Motor neuron (in vitro differentiated cells): ENCODE results near the gene WASL. TPM values are rescaled to one million over a fixed set of nuclear protein-coding genes. Genes with fewer than 3 reads are reported as not detected.
"Not testable (repeated sequence)": the region's sequence is repeated elsewhere in the genome, so short reads cannot be mapped to it uniquely, and the experiment has no call there.

Experiments used
- ATAC-seq, 8 experiments: fragments of 200-7000 bp; cut with Tn5 transposase; replicated peaks in 6 of 8; 2 replicates each; pipeline ENCODE4 v1.8.0; 2021; ENCODE audit warnings: mild to moderate bottlenecking in 8 of 8, moderate library complexity in 8 of 8
- H3K27ac ChIP-seq, 2 donors: fragments of 250-450 bp; sonication (Bioruptor Pico); 2 replicates each; pipeline ENCODE4 v1.9.0; 2021; ENCODE audit warnings: antibody characterized with exemption in 2 of 2, mild to moderate bottlenecking in 2 of 2, moderate library complexity in 1 of 2
- H3K4me1 ChIP-seq, 2 donors: fragments of 250-450 bp; sonication (Bioruptor Pico); replicated peaks in 1 of 2; 2 replicates each; pipeline ENCODE4 v1.6.1; 2021; ENCODE audit warnings: antibody characterized with exemption in 2 of 2, mild to moderate bottlenecking in 2 of 2, moderate library complexity in 1 of 2
- H3K4me3 ChIP-seq, 5 donors: fragments of 250-450 bp; sonication (Bioruptor Pico); 2 replicates each; pipeline ENCODE4 v1.9.0; 2021; ENCODE audit warnings: antibody characterized with exemption in 5 of 5, mild to moderate bottlenecking in 5 of 5, moderate library complexity in 4 of 5
- WGBS, 10 experiments: fragments of 450-650 bp; shearing (Covaris generic); methylation state at CpG; one replicate each; pipeline ENCODE4 v1.0.0; 2022; 5-methylcytosine and 5-hydroxymethylcytosine counted together
- in situ Hi-C, 9 experiments: fragments of 400-800 bp; cut with MboI; loops; one replicate each; pipeline ENCODE4 v1.15.0; 2021; ENCODE audit warnings: low sequenced_read_pairs in 9 of 9, low pct_unique_long_range_greater_than_20kb in 2 of 9; ENCODE audit not compliant: unreplicated experiment in 9 of 9
- total RNA-seq, 8 experiments: library from RNA; unstranded; fragments of 300-600 nt; gene quantifications; 2 replicates each; pipeline versions ENCODE4 v1.2.3 to v1.2.4, GENCODE V29; 2022

Gene WASL
- total RNA-seq, 8 experiments from 2014 or later, result 18.8 to 35.6 (median 27.1) TPM

GRCh38 chr7:123783820-123784219, 35.0 kb upstream of the WASL start:
- 52 to 100% (median 85%) methylated on average over 2 to 3 of the region's 3 CpGs for WGBS, 10 experiments
- H3K4me1 ChIP-seq, result no peaks in the 10 kb centered on the region
- H3K27ac ChIP-seq, result no peak overlapping the region
- in situ Hi-C loops, result no loop called here
- no peak for ATAC-seq
- no peak overlapping the region for H3K4me3 ChIP-seq

DNA sequence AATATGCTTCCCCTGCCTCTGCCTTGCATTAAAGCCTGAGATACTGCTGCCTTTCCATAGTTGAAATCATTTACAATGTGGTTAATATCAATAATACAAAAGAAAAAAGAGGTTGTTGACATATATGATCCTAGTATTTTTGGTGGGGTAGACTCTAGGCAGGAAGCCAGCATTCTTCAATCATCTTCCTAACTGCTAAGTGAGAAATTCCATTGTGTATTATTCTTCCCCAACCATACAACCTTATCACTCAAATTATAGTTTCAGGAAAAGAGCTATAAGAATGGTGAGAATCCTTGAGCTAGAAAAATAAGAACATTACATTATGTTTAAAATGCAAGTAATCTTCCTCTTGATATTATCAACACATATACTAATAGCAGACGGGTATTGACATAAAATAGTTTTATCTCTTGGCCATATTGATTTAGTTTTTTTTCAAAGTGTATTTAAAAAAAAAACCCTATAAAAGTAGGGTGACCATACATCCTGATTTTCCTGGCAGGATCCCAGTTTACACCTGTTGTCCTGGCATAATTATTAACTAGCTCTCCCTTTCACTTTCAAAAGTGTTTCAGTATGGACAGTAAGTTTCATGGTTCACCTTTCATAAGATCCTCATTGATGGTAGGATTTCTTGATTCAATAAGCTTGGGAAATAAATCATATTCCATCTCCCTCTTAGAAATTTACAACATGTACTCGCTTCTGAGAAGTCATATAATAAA, 33.4 kb upstream of the WASL start:
- 7 to 100% (median 71%) methylated on average over 1 to 2 of the region's 2 CpGs; no CpG with 5 or more reads in 1 of the 10 experiments for WGBS, 10 experiments
- Histone ChIP-seq H3K27ac (no peak overlapping the region), H3K4me1 (no peaks in the 10 kb centered on the region), H3K4me3 (no peak overlapping the region)
- in situ Hi-C loops, result no loop called here
- ATAC-seq, result no peak

GRCh38 chr7:123780472-123780871, 31.7 kb upstream of the WASL start:
- H3K4me3 ChIP-seq, in situ Hi-C loops, H3K27ac ChIP-seq, H3K4me1 ChIP-seq, ATAC-seq: not testable (repeated sequence)
- WGBS, 10 experiments, result no CpG with 5 or more reads among the region's 2 CpGs

DNA sequence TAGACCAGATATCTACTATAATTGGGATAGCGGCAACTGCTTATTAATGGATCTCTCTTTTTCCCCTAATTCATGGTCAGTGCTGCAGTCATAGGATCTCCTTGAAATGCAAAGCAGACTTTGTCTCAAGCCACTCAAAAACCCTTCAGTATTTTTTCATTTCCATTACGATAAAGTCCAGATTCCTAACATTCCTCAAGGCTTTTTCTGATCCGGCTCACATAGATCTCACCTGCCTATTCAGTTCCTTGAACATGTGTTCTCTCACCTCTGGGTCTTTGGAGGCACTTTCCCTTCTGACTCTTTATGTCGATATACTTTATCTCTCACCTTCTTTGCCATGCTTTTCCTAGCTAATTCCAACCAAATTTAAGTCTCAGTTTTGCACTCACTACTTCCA, 25.7 kb upstream of the WASL start:
- in situ Hi-C loops, result no loop called here
- 46 to 100% (median 90%) methylated on average over 2 to 4 of the region's 4 CpGs for WGBS, 10 experiments

GRCh38 chr7:123773481-123773880, 24.7 kb upstream of the WASL start:
- WGBS, 10 experiments, result 7 to 92% (median 75%) methylated on average over 1 to 3 of the region's 3 CpGs; no CpG with 5 or more reads in 1 of the 10 experiments
- no peak overlapping the region for H3K27ac ChIP-seq
- no peak overlapping the region for H3K4me3 ChIP-seq
- peak in 4 of 8 experiments; percentile 16 to 96 (median 56) for ATAC-seq
- in situ Hi-C loops, result no loop called here
- H3K4me1 ChIP-seq, result no peaks in the 10 kb centered on the region

More for the DNA sequence above, 25.7 kb upstream of the WASL start:
- Histone ChIP-seq H3K4me3 (no peak overlapping the region), H3K27ac (no peak overlapping the region), H3K4me1 (no peaks in the 10 kb centered on the region)
- no peak for ATAC-seq

DNA sequence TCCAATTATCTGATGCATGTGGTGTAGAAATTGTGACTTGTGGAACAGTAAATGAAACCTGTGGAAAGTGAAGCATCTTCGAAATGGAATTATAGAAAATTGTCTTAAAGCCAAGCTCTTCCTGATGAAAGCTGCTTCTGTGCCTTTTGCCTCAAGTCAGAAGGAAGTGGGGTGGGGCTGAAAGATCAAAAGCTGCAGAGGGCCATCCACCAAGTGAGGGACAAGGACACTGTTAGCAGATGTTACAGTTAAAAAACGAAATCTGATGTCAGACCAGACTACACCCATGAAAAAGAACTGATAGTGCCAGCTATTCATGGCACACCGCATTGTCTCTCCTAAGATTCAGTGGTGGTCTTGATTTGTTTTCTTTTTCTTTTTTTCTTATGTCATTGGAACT, 23.8 kb upstream of the WASL start:
- WGBS, 10 experiments, result 0 to 100% (median 48%) methylated on average over 1 to 3 of the region's 3 CpGs
- Histone ChIP-seq H3K27ac (no peak overlapping the region), H3K4me1 (no peaks in the 10 kb centered on the region), H3K4me3 (no peak overlapping the region)
- peak in 3 of 8 experiments; percentile 26 to 47 (median 30) for ATAC-seq
- in situ Hi-C loops, result no loop called here

DNA sequence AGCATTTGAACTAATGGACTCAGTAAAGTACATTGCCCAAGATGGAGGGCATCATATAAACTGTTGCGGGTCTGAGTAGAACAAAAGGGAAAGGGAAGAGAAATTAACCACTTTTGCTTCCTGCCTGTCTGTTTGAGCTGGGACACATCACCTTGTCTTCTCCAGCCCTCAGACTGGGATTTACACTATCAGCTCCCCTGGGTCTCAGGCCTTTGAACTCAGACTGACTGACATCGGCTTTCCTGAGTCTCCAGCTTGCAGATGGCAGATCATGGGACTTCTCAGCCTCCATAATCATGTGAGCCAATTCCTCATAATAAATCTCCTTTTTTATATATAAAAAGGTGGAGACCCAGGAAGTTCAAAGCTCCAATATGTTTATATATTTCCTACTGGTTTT, 23.0 kb upstream of the WASL start:
- WGBS, 10 experiments, result 39 to 100% (median 94%) methylated on average over 2 of the region's 2 CpGs; no CpG with 5 or more reads in 5 of the 10 experiments
- in situ Hi-C loops, result no loop called here

GRCh38 chr7:123771256-123771655, 22.5 kb upstream of the WASL start:
- no peak overlapping the region for H3K27ac ChIP-seq
- ATAC-seq, result no peak
- H3K4me3 ChIP-seq, result no peak overlapping the region
- no peaks in the 10 kb centered on the region for H3K4me1 ChIP-seq
- in situ Hi-C loops, result no loop called here
- 25 to 95% (median 82%) methylated on average over 1 to 2 of the region's 2 CpGs for WGBS, 10 experiments

More for the DNA sequence above, 23.0 kb upstream of the WASL start:
- Histone ChIP-seq H3K4me3 (no peak overlapping the region), H3K27ac (no peak overlapping the region), H3K4me1 (no peaks in the 10 kb centered on the region)
- ATAC-seq, result no peak

DNA sequence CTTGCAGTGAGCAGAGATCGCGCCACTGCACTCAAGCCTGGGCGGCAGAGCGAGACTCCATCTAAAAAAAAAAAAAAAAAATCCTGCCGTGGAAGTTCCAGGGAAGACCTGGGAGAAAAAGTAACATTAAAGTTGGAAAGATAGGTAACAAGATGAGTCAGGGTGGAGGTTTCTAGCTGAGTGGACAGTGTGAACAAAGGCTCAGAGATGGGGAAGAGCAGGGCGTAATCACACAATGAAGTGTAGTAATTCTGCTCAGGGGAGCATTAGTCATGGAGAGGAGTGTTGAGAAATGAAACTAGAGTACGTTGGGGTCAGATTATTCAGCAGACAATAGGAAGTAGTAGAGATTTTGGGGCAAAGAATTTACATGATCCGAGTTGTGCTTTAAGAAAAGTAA, 21.6 kb upstream of the WASL start:
- 29 to 100% (median 84%) methylated on average over 1 to 8 of the region's 8 CpGs for WGBS, 10 experiments
- peak in 2 of 8 experiments; percentile 89 to 95 for ATAC-seq
- Histone ChIP-seq H3K4me3 (no peak overlapping the region), H3K27ac (no peak overlapping the region), H3K4me1 (no peaks in the 10 kb centered on the region)
- in situ Hi-C loops, result no loop called here

DNA sequence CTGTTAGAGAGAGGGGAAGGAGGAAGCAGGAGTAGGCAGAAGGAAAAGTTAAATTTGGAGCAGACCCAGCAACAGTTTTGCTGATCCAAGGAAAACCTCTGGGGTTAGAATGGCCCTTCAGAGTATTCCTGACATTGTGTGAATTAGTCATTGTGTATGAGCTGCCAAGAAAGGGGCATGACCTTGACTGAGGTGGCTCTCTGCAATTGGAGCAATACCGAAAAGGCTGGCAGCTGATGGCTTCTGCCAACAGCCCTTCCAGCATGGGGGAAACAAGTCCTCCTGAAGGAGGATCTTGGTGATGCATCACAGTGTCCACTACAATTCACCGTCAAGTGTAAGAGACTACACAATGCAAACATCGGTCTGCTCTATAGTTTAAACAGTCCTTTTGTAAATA, 20.6 kb upstream of the WASL start:
- WGBS, 10 experiments, result 40 to 100% (median 86%) methylated on average over 1 to 3 of the region's 3 CpGs; no CpG with 5 or more reads in 3 of the 10 experiments
- in situ Hi-C loops, result no loop called here
- ATAC-seq, result peak in 1 of 8 experiments; percentile 65

DNA sequence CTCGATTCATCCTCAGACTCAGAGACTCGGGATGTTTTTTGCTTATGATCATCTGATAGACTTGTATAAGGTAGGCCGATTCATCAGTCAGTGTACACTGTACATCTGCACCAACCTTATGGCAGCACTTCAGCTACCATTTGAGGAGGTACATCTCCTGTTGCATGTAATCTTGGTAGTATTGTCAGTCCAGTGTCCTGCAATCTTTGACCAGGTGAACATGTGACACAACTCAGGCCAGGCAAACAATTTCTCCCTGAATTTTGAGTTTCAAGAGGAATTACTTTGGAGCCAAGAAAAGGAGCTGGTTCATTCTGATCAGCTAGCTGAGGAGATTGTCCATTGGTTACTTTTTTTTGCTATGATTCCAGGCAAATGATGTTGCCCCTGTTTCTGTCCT, 19.7 kb upstream of the WASL start:
- H3K4me3 ChIP-seq, result no peak overlapping the region
- in situ Hi-C loops, result no loop called here
- WGBS, 10 experiments, result 51 to 100% (median 98%) methylated on average over 1 to 3 of the region's 3 CpGs; no CpG with 5 or more reads in 2 of the 10 experiments
- H3K4me1 ChIP-seq, result no peaks in the 10 kb centered on the region
- ATAC-seq, result no peak
- H3K27ac ChIP-seq, result no peak overlapping the region

More for the DNA sequence above, 20.6 kb upstream of the WASL start:
- Histone ChIP-seq H3K4me3 (no peak overlapping the region), H3K4me1 (no peaks in the 10 kb centered on the region), H3K27ac (no peak overlapping the region)

- no peak for ATAC-seq
- Histone ChIP-seq H3K4me3 (no peak overlapping the region), H3K4me1 (no peaks in the 10 kb centered on the region), H3K27ac (no peak overlapping the region)
- 81 to 84% methylated on average over 5 of the region's 43 CpGs; no CpG with 5 or more reads in 8 of the 10 experiments for WGBS, 10 experiments
- in situ Hi-C loops, result no loop called here
Measured at GRCh38 chr7:123763191-123763661, 14.4 kb upstream of the WASL start.

GRCh38 chr7:123761729-123762128, 12.9 kb upstream of the WASL start:
- in situ Hi-C loops, result no loop called here
- H3K27ac ChIP-seq, result no peak overlapping the region
- WGBS, 10 experiments, result 42 to 91% (median 67%) methylated on average over 2 to 3 of the region's 3 CpGs; no CpG with 5 or more reads in 1 of the 10 experiments
- H3K4me3 ChIP-seq, result no peak overlapping the region
- ATAC-seq, result no peak
- H3K4me1 ChIP-seq, result peaks cover 0 to 4% of the 10 kb centered on the region in 2 donors

- peaks cover 8 to 26% of the 10 kb centered on the region in 2 donors for H3K4me1 ChIP-seq
- WGBS, 10 experiments, result 0 to 88% (median 56%) methylated on average over 1 of the region's 1 CpG; no CpG with 5 or more reads in 5 of the 10 experiments
- no peak overlapping the region for H3K4me3 ChIP-seq
- ATAC-seq, result peak in 3 of 8 experiments; percentile 48 to 73 (median 53)
- no peak overlapping the region for H3K27ac ChIP-seq
- in situ Hi-C loops, result no loop called here
Measured at GRCh38 chr7:123757095-123757494, 8.3 kb upstream of the WASL start.
